ENCODE data around the gene FOXB1.

FOXB1 gene

GRCh38 chr15:60004009-60004845, at the start of gene FOXB1:
FOXB1 (plus strand) TSS chr15:60004311; CDS start chr15:60004964, 653 bp downstream.
- no peak for DNase-seq (ENCODE audit: low read depth, low spot score)

GRCh38 chr15:59958288-59958687, 45.8 kb upstream of the FOXB1 start:
- no peak for DNase-seq (ENCODE audit: low read depth, low spot score)

DNA sequence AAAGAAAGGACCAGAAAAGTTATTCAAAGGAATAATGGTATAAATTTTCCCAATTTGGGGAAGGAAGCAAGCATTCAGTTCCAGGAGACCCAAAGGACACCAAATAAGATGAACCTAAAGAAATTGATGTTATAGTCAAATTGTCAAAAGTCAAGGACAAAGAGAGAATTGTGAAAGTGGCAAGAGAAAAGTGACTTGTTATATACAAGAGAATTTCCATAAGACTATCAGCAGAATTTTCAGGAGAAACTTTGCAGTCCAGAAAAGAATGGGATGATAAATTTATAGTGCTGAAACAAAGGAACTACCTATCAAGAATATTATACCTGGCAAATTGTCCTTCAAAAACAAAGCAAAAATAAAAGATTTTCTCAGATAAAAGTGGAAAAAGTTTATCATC, 43.8 kb upstream of the FOXB1 start:
- DNase-seq (ENCODE audit: low read depth, low spot score) = no peak

DNA sequence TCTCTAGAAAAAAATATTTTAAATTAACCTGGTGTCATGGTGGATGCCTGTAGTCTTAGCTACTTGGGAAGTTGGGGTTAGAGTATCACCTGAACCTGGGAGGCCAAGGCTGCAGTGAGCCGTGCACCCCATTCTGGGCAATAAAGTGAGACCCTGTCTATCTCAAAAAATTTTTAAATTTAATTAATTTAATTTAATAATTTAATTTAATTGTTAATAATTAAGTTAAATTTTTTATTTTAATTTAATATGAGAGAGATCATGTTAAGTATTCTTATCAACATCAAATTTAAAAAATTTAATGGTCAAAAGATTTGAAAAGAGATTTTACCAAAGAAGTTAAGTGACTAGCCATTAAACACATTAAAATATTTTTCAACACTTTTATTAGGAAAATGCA, 40.8 kb upstream of the FOXB1 start:
- DNase-seq (ENCODE audit: low read depth, low spot score) = no peak

DNA sequence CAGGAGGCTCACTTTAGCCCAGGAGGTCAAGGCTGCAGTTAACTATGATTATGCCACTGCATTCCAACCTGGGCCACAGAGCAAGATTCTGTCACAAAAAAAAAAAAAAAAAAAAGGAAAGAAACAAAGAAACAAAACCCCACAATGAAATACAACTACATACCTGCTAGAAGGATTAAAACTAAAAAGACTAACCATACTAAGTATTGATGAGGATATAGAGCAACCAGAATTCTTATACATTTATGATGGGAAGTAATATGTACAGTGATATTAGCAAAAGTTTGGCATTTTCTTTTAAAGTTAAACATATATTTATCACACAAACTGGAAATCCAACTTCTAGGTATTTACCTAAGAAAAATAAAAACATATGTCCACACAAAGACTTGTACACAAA, 40.2 kb upstream of the FOXB1 start:
- no peak for DNase-seq (ENCODE audit: low read depth, low spot score)

DNA sequence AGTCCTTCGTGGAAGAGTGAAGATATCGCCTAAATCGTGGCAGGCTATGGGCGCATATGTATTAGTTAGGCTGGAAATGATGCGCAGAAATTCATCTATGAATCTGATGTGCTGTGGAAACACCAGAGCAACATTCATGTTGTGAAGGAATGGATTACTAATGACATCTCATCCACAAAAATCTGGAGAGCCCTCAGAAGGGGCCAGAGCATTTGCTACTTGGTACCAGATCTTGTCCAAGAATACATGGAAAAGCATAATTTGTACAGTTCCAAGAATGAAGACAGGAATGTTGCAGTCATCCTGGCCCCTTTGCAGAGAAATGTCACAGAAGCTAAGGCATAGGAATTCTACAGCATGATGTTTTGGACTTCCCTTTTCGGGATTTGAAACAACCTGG, 38.4 kb upstream of the FOXB1 start:
- DNase-seq (ENCODE audit: low read depth, low spot score) = no peak

DNA sequence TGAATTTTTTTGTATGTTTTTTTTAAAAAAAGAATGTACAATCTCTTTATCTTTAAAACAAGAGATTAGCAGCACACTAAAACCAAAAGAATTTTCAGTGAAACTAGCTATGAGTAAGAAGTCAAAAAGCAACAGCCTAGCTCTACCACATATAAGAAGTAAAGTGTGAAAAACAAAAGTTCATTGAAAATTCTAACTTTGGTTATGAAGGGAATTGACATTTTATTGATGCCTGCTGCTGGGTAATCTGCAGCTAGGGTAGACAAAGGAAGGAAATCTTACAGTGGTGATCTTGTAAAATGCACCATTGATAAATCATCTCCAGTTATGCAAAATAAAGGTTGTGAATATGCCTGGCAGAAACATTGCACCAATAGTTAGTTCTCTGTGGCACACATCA, 37.8 kb upstream of the FOXB1 start:
- no peak for DNase-seq (ENCODE audit: low read depth, low spot score)

DNA sequence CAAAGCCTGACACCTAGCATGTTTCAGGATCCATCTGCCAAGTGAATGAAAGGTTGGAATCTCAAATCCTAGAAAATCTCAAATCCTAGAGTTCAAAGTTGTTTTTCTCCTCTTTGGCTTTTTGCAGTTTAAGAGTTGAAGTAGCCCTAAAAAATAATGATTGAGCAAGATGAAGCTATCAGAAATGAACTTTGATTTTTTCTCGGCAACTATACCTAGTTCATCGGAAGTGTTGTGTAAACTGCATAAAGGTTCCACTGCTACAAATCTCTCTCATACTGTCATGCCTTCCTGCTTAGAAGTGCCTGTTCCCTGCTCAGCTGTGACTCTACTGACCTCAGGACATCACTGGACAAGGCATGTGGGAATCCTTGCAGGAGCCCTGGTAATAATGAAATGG, 35.8 kb upstream of the FOXB1 start:
- no peak for DNase-seq (ENCODE audit: low read depth, low spot score)

DNA sequence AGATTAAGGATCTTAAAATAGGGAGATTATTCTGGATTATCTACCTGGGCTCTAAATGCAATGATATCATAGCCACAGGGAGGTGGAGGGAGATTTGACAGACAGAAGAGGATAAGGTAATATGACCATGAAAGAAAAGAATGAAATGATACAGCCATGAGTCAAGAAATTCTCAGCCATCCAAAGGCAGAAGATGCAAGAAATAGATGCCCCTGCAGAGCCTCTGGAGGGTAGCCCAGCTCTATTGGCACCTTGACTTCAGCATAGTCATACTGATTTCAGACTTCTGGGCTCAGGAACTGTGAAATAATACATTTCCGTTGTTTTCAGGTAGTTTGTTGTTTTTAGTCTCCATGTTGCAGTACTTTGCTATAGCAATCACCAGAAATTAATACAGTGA, 31.9 kb upstream of the FOXB1 start:
- no peak for DNase-seq (ENCODE audit: low read depth, low spot score)

- DNase-seq (ENCODE audit: low read depth, low spot score) = no peak
These were observed 27.4 kb upstream of the FOXB1 start for GRCh38 chr15:59976480-59977271.

- no peak for DNase-seq (ENCODE audit: low read depth, low spot score)
These were observed 12.3 kb upstream of the FOXB1 start for GRCh38 chr15:59991834-59992233.

- DNase-seq (ENCODE audit: low read depth, low spot score) = no peak
These were observed 10.9 kb upstream of the FOXB1 start for GRCh38 chr15:59993041-59993750.

GRCh38 chr15:59993950-59994401, 10.1 kb upstream of the FOXB1 start:
- no peak for DNase-seq (ENCODE audit: low read depth, low spot score)

GRCh38 chr15:59994526-59994887, 9.6 kb upstream of the FOXB1 start:
- no peak for DNase-seq (ENCODE audit: low read depth, low spot score)

- DNase-seq (ENCODE audit: low read depth, low spot score) = no peak
These were observed 9.1 kb upstream of the FOXB1 start for GRCh38 chr15:59994888-59995557.

DNA sequence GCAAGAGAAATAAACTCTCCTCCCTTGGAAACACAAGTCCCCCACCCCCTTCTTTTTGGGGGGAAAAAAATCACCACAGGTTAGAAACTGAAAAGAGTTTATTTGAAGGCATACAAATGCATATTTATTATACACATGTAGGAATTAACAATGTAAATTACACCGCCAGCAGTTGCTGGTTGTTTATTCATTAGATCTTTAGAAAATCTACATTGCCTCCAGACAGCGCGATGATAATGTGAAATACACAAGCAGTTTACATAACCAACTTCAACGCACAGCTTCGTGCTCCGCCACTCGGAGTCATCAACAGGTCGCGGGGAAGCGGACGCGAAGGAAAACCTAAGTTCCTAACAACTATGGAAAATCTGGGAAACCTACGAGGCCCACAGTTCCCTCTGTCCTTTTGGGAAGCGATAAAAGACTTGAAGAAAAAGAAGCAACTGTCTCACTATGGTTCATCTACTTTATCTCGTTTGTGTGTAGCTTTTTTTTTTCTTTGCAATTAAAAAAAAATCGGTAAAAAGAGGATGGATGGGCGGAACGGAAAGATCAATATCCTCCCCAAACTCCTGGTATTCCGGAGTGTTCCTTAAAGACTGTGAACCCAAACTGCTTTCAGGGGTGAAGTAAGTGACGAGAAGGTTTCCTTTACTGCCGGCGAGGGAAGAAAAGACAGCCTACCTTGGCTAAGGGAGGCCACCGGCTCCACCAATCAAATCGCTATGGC, 8.4 kb upstream of the FOXB1 start:
- no peak for DNase-seq (ENCODE audit: low read depth, low spot score)

- DNase-seq (ENCODE audit: low read depth, low spot score) = no peak
These were observed 7.6 kb upstream of the FOXB1 start for GRCh38 chr15:59996298-59997041.

- DNase-seq (ENCODE audit: low read depth, low spot score) = no peak
These were observed 6.9 kb upstream of the FOXB1 start for GRCh38 chr15:59997070-59997701.

- no peak for DNase-seq (ENCODE audit: low read depth, low spot score)
These were observed 5.7 kb upstream of the FOXB1 start for GRCh38 chr15:59998305-59998949.
